Activated CD4-positive, alpha-beta T cell treated with anti-CD3 and anti-CD28 coated beads, Interleukin-2, Interleukin-4, amounts not matched to agents 100 ng/mL and 50 ng/mL, durations not matched to agents 16 hours and 8 hours (primary cell): Measurements from ENCODE around the gene SPECC1.

Source experiments
- DNase-seq: peaks from one replicate; pipeline ENCODE4 v3.0.0-alpha.2; 2020; ENCODE audit warnings: low spot score

The SPECC1 gene

GRCh38 chr17:20276421-20276820 lies 267.3 kb downstream of the SPECC1 start:
- DNase-seq = no peak

- no peak for DNase-seq
Measured at GRCh38 chr17:20278805-20279204, 269.6 kb downstream of the SPECC1 start.

- no peak for DNase-seq
Measured at GRCh38 chr17:20279631-20280030, 270.5 kb downstream of the SPECC1 start.

GRCh38 chr17:20280051-20280450 lies 270.9 kb downstream of the SPECC1 start:
- no peak for DNase-seq

DNA sequence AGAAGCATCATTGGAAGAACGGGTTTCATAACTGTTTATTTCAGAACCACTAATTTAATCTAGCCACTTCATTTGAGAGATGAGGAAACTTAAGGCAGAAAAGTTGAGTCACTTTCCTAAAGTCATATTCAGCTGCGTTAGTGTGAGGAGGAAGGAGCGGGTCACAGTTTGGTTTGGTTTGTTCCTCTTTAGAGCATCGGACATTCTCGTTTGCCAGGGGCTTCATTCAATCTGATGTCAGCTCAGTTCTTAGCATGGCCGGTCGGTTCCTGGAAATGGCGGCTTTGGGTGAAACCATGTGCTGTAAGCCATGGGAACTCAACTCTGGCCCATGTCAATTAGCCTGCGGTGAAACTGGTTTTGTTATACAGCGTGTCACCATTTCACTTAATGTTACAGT lies 271.7 kb downstream of the SPECC1 start:
- DNase-seq = no peak

- no peak for DNase-seq
Measured at GRCh38 chr17:20281860-20282259, 272.7 kb downstream of the SPECC1 start.

- no peak for DNase-seq
Measured at GRCh38 chr17:20282526-20283308, 273.6 kb downstream of the SPECC1 start.

DNA sequence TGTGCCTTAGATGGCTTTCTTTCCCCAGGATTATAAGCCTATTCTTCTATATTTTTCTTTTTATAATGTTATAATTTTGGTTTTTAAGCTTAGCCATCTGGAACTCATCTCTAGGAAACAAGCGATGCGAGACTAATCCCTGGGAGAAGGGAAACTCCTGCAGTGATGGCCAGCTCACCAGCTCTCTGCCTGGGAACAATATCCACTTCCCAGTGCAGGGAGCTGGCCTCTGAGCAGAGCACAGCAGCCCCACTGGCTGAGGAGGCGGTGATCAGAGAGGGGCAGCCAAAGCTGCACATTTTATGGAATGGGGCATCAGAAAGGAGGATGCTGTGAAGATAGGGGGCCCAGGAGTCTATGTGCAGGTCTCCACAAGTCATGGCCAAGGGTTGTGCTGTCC lies 274.9 kb downstream of the SPECC1 start:
- DNase-seq = no peak

DNA sequence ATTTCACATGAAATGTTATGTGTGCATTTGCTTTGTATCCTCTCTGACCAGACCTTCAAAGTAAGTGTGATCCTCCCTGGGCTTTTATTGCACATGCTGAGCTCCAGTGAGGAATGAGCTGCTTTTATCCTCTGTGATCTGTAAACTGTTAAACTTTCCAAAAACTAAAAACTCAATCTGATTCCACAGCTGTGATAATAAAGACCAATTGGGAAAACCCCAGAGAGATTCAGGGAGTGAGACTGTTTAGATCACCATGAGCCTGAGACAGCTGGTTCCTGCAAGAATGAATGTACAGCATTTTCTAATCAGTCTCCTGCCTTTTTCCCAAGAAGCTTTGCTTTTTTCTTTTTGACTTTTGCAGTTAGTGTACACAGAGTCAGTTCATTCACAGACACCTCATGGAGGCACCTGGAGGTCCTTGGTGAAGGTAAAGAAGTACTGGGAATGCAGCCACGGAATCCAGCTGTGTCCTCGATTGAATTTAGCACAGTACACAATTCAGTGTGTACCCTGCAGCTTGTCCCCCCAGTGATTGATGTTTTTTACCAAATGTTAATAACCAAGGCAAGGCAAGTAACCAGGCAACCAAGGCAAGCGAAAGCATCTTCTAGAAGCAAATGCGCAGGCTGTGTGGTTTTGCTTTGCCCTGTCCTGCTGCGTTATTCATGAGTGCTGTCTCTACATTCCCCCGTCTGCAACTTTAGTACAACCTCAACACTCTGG lies 275.6 kb downstream of the SPECC1 start:
- no peak for DNase-seq

- no peak for DNase-seq
Measured at GRCh38 chr17:20289984-20290383, 280.8 kb downstream of the SPECC1 start.

DNA sequence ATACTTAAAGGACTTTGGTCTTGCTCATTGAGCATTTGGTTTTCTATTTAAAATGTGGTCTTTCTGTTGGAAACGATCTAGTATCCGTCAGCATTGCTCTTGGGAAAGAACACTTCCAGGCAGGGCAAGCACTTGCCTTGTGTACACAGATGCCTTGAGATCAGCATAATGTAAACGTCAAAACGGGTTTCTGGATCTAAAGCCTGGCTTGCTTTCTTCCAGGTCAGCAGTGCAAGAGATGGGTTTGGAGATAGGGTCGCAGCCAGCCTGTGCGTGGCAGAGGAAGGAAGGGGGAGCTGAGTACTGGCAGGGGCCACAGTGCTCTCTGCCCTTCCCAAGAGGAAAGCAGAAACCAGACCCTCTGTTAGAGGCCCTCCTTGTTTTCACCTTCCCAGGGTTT lies 282.7 kb downstream of the SPECC1 start:
- no peak for DNase-seq

- no peak for DNase-seq
Measured at GRCh38 chr17:20293501-20293900, 284.3 kb downstream of the SPECC1 start.

DNA sequence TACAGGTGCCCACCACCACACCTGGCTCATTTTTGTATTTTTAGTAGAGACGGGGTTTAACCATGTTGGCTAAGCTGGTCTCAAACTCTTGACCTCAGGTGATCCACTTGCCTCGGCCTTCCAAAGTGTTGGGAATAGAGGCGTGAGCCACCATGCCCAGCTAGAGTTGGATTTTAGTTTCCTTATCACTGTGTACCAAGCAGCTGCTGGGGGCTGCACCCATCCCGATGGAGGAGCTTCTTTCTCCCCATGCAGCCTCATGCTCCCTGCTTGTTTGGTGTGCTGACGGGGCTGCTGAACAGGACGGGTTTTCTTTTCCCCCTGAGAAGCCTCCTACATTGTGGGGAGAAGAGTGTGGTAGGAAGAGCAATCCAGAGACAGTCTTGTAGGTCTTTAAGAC lies 285.0 kb downstream of the SPECC1 start:
- no peak for DNase-seq

- no peak for DNase-seq
Measured at GRCh38 chr17:20299013-20299412, 289.9 kb downstream of the SPECC1 start.

DNA sequence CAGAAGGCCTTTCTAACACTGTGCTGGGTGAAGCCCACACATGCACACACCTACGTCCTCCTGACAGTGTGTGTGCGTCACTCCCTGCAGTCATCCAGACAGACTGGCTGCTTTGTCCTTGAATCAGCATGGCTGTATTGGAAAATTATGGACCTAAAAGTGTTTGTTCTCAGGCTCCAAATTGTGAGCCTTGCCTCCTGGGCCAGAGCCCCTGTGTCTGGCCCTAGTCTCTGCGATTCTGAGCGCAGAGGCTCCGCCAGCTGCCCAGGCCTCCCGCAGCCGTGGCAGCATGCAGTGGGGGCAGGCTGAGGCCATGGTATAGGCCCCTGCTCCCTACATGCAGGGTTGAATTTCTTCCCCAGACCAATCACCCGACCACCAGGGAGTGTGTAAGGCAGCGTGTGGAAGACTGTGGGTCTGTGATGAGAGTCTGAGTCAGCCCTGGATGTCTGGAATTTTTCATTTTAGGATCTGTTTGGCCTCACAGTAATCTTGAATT lies 291.3 kb downstream of the SPECC1 start:
- DNase-seq = no peak

- DNase-seq = no peak
Measured at GRCh38 chr17:20302246-20302917, 293.2 kb downstream of the SPECC1 start.

DNA sequence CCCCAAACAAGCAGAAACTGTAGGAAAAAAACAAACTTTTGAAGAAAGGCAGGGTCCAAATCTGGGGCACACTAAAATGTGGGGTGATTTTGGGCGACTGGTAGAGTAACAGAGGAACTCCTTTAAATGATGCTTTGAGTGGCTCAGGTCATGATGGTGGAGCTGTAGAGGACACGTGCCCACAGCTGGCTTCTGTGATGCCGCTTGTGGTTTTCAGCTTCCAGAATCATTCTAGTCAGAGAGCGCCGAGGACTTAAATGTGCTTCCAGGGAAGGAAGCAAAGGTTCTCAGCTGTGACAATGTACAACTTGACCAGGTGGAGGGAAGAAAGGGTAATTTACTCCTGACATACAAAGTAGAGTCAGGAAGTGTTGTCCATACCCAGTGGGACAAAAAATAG lies 295.8 kb downstream of the SPECC1 start:
- no peak for DNase-seq

GRCh38 chr17:20306924-20307323 lies 297.8 kb downstream of the SPECC1 start:
- no peak for DNase-seq

GRCh38 chr17:20307326-20307910 lies 298.3 kb downstream of the SPECC1 start:
- no peak for DNase-seq

DNA sequence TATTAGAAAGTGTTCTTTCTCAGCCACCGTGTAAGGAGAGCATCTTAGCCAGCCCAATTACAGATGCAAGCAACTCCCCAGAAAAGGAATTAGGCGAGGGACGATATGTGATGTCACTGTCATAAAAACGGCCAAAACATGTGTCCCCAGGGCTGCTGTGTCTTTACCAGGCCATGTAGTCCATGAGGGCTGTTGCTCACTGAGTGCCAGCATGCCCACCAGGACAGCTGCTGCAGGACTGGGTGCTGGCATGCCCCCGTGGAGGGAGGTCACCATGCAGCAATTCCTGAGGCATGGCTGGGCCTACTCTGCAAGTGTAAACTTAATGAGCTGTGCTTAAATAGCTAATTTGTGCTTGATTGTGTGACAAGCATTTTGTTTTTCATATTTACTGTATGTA lies 301.3 kb downstream of the SPECC1 start:
- no peak for DNase-seq

DNA sequence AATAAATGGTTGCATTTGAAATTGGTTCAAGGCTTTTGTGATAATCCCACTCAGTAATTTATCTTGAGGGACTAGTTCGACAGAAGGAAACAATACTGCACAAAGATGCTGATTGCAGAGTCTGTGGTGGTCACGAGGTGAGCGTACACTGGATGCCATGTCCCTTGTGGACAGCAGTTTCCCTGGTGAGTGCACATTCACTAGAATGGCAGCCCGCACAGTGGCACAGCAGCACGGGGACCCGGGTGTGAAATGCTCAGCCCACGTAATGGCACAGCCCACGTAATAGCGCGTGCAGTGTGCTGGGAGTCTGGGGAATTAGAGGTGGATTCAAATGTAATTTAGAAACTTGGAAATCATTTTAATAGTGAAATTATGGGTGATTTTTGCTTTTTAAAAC lies 304.1 kb downstream of the SPECC1 start:
- DNase-seq = no peak

- DNase-seq = no peak
Measured at GRCh38 chr17:20313891-20314290, 304.7 kb downstream of the SPECC1 start.

- no peak for DNase-seq
Measured at GRCh38 chr17:20314834-20315233, 305.7 kb downstream of the SPECC1 start.
